Stimulated activated memory B cell treated with anti-CD40 and anti-IgM and Interleukin-4, amounts not matched to agents 10 μg/mL and 1 μg/mL and 100 μg/mL, for 72 hours (primary cell): ENCODE measurements around the gene BIRC7.
"Not testable (repeated sequence)": the region's sequence is repeated elsewhere in the genome, so short reads cannot be mapped to it uniquely, and the experiment has no call there.

Experiments
- ATAC-seq: fragments of 150-1000 bp; cut with Tn5 transposase; 2 replicates; pipeline ENCODE4 v1.10.0; 2021
- H3K27ac Mint-ChIP-seq: one replicate; pipeline ENCODE4 v1.8.0; 2022; ENCODE audit warnings: mild to moderate bottlenecking, mixed read lengths
- H3K27me3 Mint-ChIP-seq: one replicate; pipeline ENCODE4 v1.8.0; 2022; ENCODE audit warnings: mixed read lengths
- H3K36me3 Mint-ChIP-seq: one replicate; pipeline ENCODE4 v1.8.0; 2022; ENCODE audit warnings: mixed read lengths
- H3K4me1 Mint-ChIP-seq: one replicate; pipeline ENCODE4 v1.8.0; 2022; ENCODE audit warnings: mixed read lengths
- H3K4me3 Mint-ChIP-seq: one replicate; pipeline ENCODE4 v1.8.0; 2022; ENCODE audit warnings: mild to moderate bottlenecking, moderate library complexity, mixed read lengths
- H3K9me3 Mint-ChIP-seq: one replicate; pipeline ENCODE4 v1.8.0; 2022; ENCODE audit warnings: mixed read lengths

BIRC7 gene

DNA sequence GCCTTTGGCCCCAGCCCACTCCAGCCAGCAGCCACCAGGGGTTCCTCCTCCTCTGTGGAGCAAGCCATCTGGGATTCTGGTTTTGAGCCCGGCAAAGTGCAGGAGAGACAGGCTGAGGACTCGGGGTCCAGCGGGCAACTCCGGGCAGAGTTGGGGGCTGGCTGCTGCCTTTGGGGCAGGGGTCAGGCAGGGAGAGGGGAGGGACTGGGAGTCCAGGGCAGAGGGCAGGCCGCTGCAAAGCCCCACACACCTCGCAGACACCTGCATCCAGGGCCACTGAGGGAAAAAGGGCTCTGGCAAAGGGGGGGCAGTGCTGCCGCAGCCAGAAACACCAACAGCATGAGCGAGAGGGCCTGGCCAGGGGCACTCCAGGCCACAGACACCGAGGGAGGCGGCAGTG, 8.8 kb downstream of the BIRC7 start:
- ATAC-seq, result no peak
- Mint-ChIP-seq H3K9me3 (no peaks in the 10 kb centered on the region), H3K27ac (no peak overlapping the region), H3K4me1 (no peaks in the 10 kb centered on the region), H3K27me3 (peaks cover 89% of the 10 kb centered on the region), H3K4me3 (no peak overlapping the region), H3K36me3 (no peaks in the 10 kb centered on the region)

DNA sequence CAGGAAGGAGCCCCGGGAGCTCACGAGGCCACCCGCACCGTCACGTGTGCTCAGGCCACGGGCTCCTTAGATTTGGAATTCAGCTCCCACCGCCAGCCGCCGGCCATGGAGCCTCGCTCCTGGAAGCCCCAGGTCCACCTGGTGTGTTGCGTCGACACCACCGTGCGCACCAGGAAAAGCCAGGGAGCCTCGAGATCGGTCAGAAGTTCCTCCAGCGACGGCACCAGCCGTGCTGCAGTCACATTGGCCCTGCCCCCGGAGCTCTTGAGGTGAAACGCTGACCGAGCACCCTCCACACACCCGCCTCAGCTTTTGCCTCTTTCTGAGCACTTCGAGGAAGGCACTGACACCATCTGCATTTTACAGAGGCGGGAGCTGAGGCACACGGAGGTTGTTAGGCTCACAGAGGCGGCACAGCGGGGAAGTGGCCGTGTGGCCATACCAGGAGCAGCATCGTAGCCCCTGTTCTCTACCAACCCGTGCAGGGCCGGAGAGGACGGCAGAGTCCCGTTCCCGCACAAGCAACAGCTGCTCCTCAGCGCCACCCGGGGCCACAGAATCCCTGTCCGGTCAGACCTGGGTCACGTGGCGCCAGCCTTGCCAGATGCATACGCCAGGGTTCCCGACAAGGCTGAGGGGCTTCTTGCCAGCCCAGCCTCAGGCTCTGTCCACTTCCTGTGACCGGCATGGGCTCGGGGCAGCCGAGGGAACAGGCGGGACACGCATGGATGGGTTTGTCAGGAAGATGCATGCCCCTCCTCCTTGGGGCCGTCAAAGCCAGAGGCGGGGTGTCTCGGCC, 11.0 kb downstream of the BIRC7 start:
- H3K27me3 Mint-ChIP-seq, result peaks cover 87% of the 10 kb centered on the region
- H3K4me1 Mint-ChIP-seq, result no peaks in the 10 kb centered on the region
- H3K9me3 Mint-ChIP-seq, result peaks cover 3% of the 10 kb centered on the region
- no peak for ATAC-seq
- no peak overlapping the region for H3K27ac Mint-ChIP-seq
- no peaks in the 10 kb centered on the region for H3K36me3 Mint-ChIP-seq
- no peak overlapping the region for H3K4me3 Mint-ChIP-seq

DNA sequence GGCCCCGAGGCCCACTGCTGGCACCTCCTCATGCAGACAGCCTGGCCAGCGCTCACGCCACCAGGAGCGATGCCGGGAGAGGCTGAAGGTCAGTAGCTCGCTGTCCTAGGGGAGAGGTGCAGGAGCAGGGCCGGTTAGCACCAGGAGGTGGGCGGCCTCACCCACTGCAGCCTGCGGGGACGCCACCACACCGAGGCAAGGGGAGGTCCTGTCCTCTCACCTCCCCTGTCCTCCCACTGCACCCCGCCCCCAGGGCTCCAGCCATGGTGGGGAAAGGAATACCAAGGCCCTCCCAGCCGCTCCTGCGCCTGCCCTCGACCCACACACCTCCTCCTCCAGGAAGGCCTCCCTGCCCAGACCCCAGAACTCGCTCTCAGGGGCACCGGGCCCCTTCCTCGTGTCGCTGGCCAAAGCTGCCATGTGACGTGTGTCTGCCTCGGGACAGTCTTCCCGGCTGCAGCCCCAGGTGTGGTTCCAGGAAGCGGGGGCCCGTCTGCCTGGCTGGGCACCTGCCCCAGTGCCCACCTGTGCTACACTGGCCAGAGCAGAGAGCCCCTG, 12.0 kb downstream of the BIRC7 start:
- peaks cover 2% of the 10 kb centered on the region for H3K4me1 Mint-ChIP-seq
- no peak overlapping the region for H3K4me3 Mint-ChIP-seq
- no peak overlapping the region for H3K27ac Mint-ChIP-seq
- H3K9me3 Mint-ChIP-seq, result peaks cover 3% of the 10 kb centered on the region
- no peak for ATAC-seq
- peaks cover 87% of the 10 kb centered on the region for H3K27me3 Mint-ChIP-seq
- H3K36me3 Mint-ChIP-seq, result no peaks in the 10 kb centered on the region

DNA sequence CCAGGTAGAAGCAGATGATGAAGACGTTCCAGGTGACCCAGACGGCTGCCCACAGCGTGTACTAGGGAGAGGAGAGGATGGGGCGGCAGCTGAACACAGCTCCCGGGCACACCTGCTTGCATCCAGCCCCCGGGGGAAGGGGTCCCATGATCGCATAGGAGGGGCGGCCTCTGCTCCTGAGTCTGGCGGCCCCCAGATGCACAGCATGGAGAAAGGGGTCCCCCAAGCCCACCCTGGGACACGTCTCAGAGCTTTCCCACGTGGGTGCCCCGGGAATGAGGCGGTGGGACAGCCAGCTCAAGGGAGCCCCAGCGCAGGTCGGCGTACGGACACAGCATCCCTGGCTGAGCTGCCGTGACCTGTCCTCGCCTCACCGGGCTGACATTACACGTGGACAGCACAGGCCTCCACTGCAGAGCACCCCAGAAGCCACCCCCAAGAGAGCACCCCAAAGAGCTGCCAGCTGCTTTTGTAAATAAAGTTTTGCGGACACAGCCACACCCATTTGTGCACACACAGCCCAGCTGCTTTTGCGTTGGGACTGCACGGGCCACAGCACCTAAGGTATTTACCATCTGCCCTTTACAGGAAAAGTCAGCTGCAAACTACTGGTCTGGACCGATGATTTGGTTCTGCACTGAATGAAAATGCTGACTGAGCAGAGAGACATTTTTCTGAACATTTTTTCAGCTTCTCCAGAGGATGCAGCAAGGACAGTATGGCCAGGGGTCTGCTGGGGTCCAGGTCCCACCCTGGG, 13.3 kb downstream of the BIRC7 start:
- H3K4me1 Mint-ChIP-seq, result peaks cover 6% of the 10 kb centered on the region
- peaks cover 3% of the 10 kb centered on the region for H3K9me3 Mint-ChIP-seq
- no peak overlapping the region for H3K4me3 Mint-ChIP-seq
- H3K27me3 Mint-ChIP-seq, result peaks cover 87% of the 10 kb centered on the region
- H3K27ac Mint-ChIP-seq, result no peak overlapping the region
- no peak for ATAC-seq
- no peaks in the 10 kb centered on the region for H3K36me3 Mint-ChIP-seq

DNA sequence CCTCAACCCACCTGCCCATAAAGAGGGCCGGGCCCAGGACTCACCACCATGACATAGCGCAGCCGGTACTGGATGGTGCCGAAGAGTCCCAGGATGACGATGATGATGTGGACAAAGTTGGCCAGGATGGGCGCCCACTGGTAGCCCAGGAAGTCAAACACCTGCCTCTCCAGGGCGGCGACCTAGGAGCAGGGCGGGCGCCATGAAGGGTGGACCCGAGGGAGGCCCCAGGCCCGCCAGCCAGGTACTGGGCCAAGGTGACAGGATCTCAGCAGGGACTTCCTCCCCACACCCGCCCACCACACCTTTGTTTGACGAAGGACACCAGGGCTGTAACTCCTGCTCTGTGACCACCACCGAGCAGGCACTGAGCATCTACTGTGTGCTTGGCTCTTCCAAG, 14.2 kb downstream of the BIRC7 start:
- H3K36me3 Mint-ChIP-seq, result no peaks in the 10 kb centered on the region
- no peak for ATAC-seq
- H3K4me3 Mint-ChIP-seq, result no peak overlapping the region
- H3K27ac Mint-ChIP-seq, result no peak overlapping the region
- H3K4me1 Mint-ChIP-seq, result peaks cover 9% of the 10 kb centered on the region
- peaks cover 84% of the 10 kb centered on the region for H3K27me3 Mint-ChIP-seq
- peaks cover 3% of the 10 kb centered on the region for H3K9me3 Mint-ChIP-seq

DNA sequence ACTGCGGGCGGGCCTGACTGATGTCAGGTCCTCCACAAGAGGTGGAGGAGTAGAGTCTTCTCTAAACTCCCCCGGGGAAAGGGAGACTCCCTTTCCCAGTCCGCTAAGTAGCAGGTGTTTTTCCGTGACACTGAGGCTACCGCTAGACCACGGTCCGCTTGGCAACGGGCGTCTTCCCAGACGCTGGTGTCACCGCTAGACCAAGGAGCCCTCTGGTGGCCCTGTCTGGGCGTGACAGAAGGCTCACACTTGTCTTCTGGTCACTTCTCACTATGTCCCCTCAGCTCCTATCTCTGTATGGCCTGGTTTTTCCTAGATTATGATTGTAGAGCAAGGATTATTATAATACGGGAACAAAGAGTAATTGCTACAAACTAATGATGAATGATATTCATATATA, 15.6 kb downstream of the BIRC7 start:
- not testable (repeated sequence) for H3K36me3 Mint-ChIP-seq, H3K4me3 Mint-ChIP-seq, ATAC-seq, H3K27ac Mint-ChIP-seq, H3K9me3 Mint-ChIP-seq
- peaks cover 84% of the 10 kb centered on the region for H3K27me3 Mint-ChIP-seq
- H3K4me1 Mint-ChIP-seq, result peaks cover 11% of the 10 kb centered on the region

DNA sequence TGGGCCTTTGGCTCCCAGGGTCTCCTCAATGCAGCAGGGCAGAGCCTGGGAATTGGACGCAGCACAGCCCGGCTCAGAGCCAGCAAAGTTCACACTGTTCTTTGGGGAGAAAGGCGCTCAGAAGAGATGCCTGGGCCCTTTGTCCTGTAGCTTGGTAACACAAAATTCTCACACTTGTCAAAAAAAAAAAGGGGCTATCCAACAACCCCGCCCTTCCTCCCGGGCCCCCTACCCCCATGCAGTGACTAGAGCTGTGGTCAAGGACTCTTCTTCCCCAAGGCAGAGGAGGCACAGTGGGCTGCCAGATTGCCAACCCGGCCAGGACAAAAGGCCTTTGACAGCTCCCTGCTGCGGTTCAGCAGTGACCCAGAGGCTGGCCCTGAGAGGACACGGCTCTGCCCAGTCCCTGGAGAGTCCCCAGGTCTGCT, 16.6 kb downstream of the BIRC7 start:
- Mint-ChIP-seq H3K4me3 (no peak overlapping the region), H3K36me3 (no peaks in the 10 kb centered on the region), H3K9me3 (peaks cover 3% of the 10 kb centered on the region), H3K4me1 (peaks cover 11% of the 10 kb centered on the region), H3K27me3 (peaks cover 85% of the 10 kb centered on the region), H3K27ac (no peak overlapping the region)
- ATAC-seq, result no peak

DNA sequence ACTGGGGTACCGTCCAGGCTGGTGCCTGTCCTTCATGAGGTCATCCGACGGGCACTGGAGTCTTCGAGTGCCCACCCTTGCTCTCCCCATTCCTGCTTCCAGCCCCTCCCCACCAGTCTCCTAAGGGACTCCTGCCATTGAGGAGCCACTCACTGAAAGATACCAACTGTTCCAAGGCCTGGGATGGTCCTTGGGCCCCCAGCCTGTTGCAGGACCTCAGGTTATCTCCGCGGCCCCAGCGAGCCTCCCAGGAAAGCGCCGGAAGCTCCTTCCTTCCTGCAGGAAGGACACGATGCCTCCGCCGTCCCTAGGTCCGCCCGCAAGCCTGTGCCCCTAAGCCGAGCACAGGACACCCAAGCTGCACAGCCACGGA, 17.3 kb downstream of the BIRC7 start:
- Mint-ChIP-seq H3K4me1 (peaks cover 11% of the 10 kb centered on the region), H3K4me3 (no peak overlapping the region), H3K9me3 (peaks cover 3% of the 10 kb centered on the region), H3K27ac (no peak overlapping the region), H3K36me3 (no peaks in the 10 kb centered on the region), H3K27me3 (peaks cover 88% of the 10 kb centered on the region)
- ATAC-seq, result no peak

DNA sequence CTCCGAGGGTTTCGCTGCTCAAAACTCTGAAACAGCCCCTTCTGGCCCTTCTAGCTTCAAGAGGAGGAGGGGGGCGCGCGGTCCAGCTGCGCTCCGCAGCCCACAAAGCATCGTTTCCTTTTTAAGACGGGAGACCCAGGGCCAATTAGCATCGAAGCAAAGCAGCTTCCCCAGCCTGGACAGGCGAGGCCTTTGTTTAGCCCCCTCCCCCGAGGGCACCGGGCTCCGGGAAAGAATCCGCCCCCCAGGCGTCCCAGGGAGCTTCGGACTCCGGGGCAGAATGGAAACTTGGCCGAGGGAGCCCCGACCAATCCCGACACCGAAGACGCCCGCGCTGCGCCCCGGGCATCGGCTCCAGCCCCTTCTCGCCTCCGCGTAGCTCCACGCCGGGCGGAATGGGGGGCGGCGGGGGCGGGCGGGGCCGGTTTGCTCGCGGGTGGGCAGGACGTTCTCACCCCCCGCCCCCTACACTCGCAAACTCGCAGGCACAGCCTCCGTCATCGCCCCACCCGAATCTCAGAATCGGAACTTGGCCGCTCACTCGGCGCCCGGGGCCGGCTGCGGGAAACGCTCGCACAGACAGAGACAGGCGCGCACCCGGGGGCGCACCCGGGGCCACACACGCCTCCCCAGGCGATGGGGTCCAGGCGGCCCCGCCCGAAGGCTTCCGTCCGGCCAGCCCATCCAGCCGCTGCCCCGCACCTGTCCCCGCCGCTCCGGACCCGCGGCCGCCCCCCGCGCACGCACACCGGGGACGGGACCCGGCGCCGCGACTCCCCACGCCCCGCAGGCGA, 17.9 kb downstream of the BIRC7 start:
- Mint-ChIP-seq H3K4me3 (no peak overlapping the region), H3K36me3 (no peaks in the 10 kb centered on the region), H3K9me3 (peaks cover 3% of the 10 kb centered on the region), H3K27me3 (peaks cover 88% of the 10 kb centered on the region), H3K27ac (no peak overlapping the region), H3K4me1 (peaks cover 11% of the 10 kb centered on the region)
- peak; percentile 25 for ATAC-seq

DNA sequence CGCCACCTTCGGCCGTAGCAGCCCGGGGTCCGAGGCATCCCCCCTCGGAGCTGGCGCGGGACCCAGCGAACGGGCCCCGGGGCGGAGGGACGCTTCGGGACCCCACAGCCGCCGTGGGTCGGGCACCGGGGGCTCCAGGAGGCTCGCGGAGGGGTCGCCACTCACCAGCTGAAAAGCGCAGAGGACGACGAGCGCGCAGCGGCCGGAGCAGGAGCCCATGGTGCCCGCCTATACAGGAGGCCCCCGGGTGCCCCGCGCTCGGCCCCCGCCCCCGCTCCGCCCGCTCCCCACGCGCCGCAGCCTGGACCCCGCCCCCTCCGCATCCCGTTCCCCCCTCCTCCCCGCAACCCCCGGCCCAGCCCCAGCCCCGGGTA, 18.5 kb downstream of the BIRC7 start, which contains the start of gene NKAIN4:
TSS of gene NKAIN4 (minus strand) at position 232 of the 374 bp plus-strand sequence. CDS start at position 219, 13 bp downstream.
- no peak within 1 kb of the TSS for H3K4me3 Mint-ChIP-seq
- H3K27ac Mint-ChIP-seq, result no peak within 1 kb of the TSS
- peaks cover 11% of the 10 kb centered on the region for H3K4me1 Mint-ChIP-seq
- H3K27me3 Mint-ChIP-seq, result peaks cover 87% of the 10 kb centered on the region
- ATAC-seq, result no peak
- peaks cover 3% of the 10 kb centered on the region for H3K9me3 Mint-ChIP-seq
- no peaks in the 10 kb centered on the region for H3K36me3 Mint-ChIP-seq

DNA sequence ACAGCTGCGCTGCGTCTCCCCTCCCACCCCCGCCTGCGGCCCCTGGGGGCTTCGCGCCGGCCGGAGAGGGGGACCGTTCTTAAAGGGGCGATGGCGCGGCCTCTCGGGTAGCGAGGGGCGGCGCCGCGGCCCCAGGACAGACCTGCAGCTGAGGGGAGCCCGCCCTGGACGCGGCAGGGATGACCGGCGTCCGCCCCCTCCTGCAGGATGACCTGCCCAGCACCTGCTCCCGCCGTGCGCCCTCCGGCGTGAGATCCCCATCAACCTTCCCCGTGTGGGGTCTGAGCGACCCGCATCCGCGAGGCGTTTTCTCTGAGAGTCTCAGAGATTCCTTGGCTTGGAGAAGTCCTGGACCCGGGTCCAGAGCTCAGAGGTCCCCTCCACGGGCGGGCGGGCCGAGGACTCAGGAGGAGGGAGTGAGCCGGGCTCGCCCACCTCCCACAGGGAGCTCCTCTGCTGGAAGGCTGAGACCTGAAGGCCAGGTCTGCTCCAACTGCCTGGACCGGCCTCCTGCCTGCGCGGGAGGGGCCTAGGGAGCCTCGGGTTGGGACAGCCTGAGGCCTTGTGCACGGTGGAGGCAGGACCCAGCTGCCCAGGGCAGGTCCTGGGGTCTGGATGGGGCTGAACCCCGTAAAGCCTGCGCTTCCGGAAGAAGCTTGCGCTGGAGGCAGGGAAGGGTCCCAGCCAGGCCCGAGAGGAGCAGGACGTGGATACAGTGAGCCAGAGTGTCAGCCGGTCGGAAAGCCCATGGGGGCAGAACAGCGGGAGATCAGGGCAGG, 19.1 kb downstream of the BIRC7 start:
- H3K27ac Mint-ChIP-seq, result no peak overlapping the region
- no peaks in the 10 kb centered on the region for H3K36me3 Mint-ChIP-seq
- peaks cover 87% of the 10 kb centered on the region for H3K27me3 Mint-ChIP-seq
- no peak for ATAC-seq
- no peak overlapping the region for H3K4me3 Mint-ChIP-seq
- peaks cover 3% of the 10 kb centered on the region for H3K9me3 Mint-ChIP-seq
- peaks cover 11% of the 10 kb centered on the region for H3K4me1 Mint-ChIP-seq

DNA sequence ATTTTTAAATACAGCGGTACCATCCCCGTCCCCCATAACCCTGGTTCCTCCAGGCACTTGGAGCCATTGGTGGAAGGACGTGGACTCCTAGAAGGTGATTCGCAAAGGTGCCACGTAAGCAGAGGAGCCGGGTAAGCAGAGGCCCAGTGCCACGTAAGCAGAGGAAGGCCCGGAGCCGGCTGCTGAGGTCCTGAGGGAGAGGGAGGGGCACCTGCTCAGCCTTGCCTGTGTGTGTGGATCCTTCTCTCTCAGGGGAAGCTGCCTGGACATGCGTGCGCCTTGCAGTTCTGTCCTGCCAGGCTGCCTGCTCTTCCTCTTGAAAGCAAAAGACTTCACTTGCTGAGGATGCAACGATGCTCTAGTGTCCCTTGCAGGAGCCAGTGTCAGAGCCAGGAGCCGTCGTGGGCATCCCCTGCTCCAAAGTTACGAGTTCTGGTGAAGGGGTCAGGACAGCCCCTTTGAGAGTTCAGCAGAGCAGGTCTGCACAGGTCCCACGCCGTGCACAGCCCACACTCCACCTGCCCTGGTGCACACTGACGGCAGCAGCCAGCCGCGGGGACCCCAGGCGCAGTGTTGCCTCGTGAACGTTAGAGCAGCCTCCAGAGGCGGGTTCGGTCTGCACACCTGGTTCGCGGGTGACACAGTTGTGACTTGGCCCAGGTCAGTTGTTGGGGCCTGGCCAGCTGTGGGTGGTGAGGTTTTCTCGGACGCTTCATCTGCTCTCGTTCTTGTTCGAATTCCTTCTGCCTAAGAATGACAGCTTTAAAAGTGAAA, 20.4 kb downstream of the BIRC7 start:
- Mint-ChIP-seq H3K27ac (no peak overlapping the region), H3K27me3 (peaks cover 89% of the 10 kb centered on the region), H3K4me3 (no peak overlapping the region), H3K9me3 (no peaks in the 10 kb centered on the region), H3K36me3 (no peaks in the 10 kb centered on the region), H3K4me1 (peaks cover 11% of the 10 kb centered on the region)
- no peak for ATAC-seq

DNA sequence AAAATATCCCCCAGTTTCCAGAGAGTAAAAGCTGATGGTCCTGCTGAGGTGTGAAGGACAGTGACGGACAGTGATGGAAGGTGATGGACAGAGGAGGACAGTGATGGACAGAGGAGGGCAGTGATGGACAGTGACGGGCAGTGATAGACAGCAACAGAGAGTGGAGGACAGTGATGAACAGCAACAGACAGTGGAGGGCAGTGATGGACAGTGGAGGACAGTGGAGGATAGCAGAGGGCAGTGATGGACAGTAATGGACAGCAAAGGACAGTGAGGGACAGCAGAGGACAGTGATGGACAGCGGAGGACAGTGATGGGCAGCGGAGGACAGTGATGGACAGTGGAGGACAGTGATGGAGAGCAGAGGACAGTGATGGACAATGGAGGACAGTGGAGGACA, 21.2 kb downstream of the BIRC7 start:
- peaks cover 11% of the 10 kb centered on the region for H3K4me1 Mint-ChIP-seq
- H3K27me3 Mint-ChIP-seq, result peaks cover 86% of the 10 kb centered on the region
- no peak for ATAC-seq
- H3K36me3 Mint-ChIP-seq, result no peaks in the 10 kb centered on the region
- no peak overlapping the region for H3K4me3 Mint-ChIP-seq
- no peaks in the 10 kb centered on the region for H3K9me3 Mint-ChIP-seq
- no peak overlapping the region for H3K27ac Mint-ChIP-seq

DNA sequence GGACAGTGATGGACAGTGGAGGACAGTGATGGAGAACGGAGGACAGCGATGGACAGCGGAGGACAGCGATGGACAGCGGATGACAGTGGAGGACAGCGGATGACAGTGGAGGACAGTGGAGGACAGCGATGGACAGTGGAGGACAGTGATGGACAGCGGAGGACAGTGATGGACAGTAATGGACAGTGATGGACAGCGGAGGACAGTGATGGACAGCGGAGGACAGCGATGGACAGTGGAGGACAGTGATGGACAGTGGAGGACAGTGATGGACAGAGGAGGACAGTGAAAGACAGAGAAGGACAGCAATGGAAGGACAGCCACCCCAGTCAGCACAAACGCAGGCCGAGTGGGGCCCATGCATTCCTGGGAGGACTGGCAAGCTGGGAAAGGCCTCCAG, 21.9 kb downstream of the BIRC7 start:
- Mint-ChIP-seq H3K36me3 (no peaks in the 10 kb centered on the region), H3K4me3 (no peak overlapping the region), H3K9me3 (no peaks in the 10 kb centered on the region), H3K27ac (no peak overlapping the region), H3K27me3 (peaks cover 86% of the 10 kb centered on the region), H3K4me1 (peaks cover 10% of the 10 kb centered on the region)
- ATAC-seq, result no peak
